Measurements from ENCODE around the gene MAB21L2. TPM values are rescaled to one million over a fixed set of nuclear protein-coding genes. Genes with fewer than 3 reads are reported as not detected.

MAB21L2 gene
- total and polyA plus RNA-seq, 10 of the 15 experiments (the other 5 are each of a cell fraction or from before 2014, with no cell fraction given), result 0.11 to 0.25 TPM; not detected in 8

DNA sequence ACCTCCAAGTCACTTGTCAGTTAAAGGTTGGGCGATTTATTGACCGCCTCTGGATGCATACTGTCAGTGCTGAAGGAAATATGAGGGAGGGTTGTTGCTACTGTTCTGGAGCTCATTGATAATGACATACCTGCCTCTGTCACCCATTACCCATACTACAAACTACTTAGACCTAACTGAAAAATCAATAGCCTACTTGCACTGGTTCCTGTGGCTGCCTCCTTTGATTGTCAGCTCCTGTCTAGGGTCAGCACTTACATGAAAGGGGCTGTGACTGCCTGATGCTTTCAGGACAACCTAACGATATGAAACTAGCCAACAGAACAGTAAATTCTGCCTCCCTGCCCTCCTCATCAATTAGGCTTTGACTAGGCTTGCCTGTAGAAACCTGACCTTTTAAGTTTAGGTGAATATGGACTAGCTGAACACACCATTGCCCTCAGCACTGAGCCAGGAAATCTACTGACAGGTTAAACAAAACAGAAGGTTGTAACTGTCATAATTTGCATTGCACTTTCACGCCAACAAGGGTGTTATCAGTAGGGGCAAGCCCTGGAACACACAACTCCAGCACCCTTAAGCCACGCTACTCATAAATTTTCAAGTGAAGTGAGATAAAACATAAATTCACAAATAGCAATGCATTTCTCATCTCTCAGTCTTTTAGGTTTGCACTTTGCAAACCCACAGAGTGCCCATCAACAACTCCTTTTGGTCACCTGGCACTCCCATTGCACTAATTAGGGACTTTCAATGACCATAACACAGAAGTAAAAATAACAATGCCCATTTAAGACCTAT is 9.0 kb upstream of the MAB21L2 start (continued):
- TF ChIP-seq, protein P1, sequence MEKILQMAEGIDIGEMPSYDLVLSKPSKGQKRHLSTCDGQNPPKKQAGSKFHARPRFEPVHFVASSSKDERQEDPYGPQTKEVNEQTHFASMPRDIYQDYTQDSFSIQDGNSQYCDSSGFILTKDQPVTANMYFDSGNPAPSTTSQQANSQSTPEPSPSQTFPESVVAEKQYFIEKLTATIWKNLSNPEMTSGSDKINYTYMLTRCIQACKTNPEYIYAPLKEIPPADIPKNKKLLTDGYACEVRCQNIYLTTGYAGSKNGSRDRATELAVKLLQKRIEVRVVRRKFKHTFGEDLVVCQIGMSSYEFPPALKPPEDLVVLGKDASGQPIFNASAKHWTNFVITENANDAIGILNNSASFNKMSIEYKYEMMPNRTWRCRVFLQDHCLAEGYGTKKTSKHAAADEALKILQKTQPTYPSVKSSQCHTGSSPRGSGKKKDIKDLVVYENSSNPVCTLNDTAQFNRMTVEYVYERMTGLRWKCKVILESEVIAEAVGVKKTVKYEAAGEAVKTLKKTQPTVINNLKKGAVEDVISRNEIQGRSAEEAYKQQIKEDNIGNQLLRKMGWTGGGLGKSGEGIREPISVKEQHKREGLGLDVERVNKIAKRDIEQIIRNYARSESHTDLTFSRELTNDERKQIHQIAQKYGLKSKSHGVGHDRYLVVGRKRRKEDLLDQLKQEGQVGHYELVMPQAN (conservative IDR thresholded peaks at IDR 0.05), result no peak
- TF ChIP-seq, protein P2, sequence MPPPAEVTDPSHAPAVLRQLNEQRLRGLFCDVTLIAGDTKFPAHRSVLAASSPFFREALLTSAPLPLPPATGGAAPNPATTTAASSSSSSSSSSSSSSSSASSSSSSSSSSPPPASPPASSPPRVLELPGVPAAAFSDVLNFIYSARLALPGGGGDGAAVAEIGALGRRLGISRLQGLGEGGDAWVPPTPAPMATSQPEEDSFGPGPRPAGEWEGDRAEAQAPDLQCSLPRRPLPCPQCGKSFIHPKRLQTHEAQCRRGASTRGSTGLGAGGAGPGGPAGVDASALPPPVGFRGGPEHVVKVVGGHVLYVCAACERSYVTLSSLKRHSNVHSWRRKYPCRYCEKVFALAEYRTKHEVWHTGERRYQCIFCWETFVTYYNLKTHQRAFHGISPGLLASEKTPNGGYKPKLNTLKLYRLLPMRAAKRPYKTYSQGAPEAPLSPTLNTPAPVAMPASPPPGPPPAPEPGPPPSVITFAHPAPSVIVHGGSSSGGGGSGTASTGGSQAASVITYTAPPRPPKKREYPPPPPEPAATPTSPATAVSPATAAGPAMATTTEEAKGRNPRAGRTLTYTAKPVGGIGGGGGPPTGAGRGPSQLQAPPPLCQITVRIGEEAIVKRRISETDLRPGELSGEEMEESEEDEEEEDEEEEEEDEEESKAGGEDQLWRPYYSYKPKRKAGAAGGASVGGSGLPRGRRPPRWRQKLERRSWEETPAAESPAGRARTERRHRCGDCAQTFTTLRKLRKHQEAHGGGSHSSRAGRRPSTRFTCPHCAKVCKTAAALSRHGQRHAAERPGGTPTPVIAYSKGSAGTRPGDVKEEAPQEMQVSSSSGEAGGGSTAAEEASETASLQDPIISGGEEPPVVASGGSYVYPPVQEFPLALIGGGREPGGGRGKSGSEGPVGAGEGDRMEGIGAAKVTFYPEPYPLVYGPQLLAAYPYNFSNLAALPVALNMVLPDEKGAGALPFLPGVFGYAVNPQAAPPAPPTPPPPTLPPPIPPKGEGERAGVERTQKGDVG (CRISPR knock-in tag; IDR thresholded peaks at IDR 0.05), result no peak
- TF ChIP-seq ESRRA (IDR thresholded peaks at IDR 0.05; ENCODE audit: low read length) (no peak), FOXM1 (IDR thresholded peaks at IDR 0.05; ENCODE audit: low read depth, low read length) (no peak), JUND (IDR thresholded peaks at IDR 0.05; ENCODE audit: low read depth, low read length) (no peak), EP300 (IDR thresholded peaks at IDR 0.05; ENCODE audit: borderline replicate concordance in 1 of 2, control insufficient read depth in 1 of 2, low read depth in 2 of 2, low read length in 2 of 2) (0 out of 4 replicates have a peak, but pooled peaks of 1 of the 2 experiments have one; percentile 26), ASH2L (IDR thresholded peaks at IDR 0.05; ENCODE audit: borderline replicate concordance, low read depth) (no peak), CHD1 (IDR thresholded peaks at IDR 0.05; ENCODE audit: low read depth, low read length) (no peak), NBN (IDR thresholded peaks at IDR 0.05) (peak; percentile 72; the same call in 1 of the 2 replicates), KDM1A (IDR thresholded peaks at IDR 0.05; ENCODE audit: borderline replicate concordance) (no peak), WRNIP1 (IDR thresholded peaks at IDR 0.05; ENCODE audit: borderline replicate concordance, low read depth, low read length) (0 out of 2 replicates have a peak, but pooled peaks have one; percentile 38), IRF4 (IDR thresholded peaks at IDR 0.05; ENCODE audit: low read depth, low read length) (no peak), BMI1 (IDR thresholded peaks at IDR 0.05; ENCODE audit: borderline replicate concordance) (peak; percentile 40; the same call in 1 of the 2 replicates)
- TF ChIP-seq, protein P3, sequence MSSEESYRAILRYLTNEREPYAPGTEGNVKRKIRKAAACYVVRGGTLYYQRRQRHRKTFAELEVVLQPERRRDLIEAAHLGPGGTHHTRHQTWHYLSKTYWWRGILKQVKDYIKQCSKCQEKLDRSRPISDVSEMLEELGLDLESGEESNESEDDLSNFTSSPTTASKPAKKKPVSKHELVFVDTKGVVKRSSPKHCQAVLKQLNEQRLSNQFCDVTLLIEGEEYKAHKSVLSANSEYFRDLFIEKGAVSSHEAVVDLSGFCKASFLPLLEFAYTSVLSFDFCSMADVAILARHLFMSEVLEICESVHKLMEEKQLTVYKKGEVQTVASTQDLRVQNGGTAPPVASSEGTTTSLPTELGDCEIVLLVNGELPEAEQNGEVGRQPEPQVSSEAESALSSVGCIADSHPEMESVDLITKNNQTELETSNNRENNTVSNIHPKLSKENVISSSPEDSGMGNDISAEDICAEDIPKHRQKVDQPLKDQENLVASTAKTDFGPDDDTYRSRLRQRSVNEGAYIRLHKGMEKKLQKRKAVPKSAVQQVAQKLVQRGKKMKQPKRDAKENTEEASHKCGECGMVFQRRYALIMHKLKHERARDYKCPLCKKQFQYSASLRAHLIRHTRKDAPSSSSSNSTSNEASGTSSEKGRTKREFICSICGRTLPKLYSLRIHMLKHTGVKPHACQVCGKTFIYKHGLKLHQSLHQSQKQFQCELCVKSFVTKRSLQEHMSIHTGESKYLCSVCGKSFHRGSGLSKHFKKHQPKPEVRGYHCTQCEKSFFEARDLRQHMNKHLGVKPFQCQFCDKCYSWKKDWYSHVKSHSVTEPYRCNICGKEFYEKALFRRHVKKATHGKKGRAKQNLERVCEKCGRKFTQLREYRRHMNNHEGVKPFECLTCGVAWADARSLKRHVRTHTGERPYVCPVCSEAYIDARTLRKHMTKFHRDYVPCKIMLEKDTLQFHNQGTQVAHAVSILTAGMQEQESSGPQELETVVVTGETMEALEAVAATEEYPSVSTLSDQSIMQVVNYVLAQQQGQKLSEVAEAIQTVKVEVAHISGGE (CRISPR knock-in tag; IDR thresholded peaks at IDR 0.05), result no peak
- TF ChIP-seq, protein P4, sequence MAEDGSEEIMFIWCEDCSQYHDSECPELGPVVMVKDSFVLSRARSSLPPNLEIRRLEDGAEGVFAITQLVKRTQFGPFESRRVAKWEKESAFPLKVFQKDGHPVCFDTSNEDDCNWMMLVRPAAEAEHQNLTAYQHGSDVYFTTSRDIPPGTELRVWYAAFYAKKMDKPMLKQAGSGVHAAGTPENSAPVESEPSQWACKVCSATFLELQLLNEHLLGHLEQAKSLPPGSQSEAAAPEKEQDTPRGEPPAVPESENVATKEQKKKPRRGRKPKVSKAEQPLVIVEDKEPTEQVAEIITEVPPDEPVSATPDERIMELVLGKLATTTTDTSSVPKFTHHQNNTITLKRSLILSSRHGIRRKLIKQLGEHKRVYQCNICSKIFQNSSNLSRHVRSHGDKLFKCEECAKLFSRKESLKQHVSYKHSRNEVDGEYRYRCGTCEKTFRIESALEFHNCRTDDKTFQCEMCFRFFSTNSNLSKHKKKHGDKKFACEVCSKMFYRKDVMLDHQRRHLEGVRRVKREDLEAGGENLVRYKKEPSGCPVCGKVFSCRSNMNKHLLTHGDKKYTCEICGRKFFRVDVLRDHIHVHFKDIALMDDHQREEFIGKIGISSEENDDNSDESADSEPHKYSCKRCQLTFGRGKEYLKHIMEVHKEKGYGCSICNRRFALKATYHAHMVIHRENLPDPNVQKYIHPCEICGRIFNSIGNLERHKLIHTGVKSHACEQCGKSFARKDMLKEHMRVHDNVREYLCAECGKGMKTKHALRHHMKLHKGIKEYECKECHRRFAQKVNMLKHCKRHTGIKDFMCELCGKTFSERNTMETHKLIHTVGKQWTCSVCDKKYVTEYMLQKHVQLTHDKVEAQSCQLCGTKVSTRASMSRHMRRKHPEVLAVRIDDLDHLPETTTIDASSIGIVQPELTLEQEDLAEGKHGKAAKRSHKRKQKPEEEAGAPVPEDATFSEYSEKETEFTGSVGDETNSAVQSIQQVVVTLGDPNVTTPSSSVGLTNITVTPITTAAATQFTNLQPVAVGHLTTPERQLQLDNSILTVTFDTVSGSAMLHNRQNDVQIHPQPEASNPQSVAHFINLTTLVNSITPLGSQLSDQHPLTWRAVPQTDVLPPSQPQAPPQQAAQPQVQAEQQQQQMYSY (CRISPR knock-in tag; IDR thresholded peaks at IDR 0.05), result no peak

Measured in GM12878 (cell line).